H1 (cell line): ENCODE measurements around the gene EIF4A2. TPM values are rescaled to one million over a fixed set of nuclear protein-coding genes. Genes with fewer than 3 reads are reported as not detected.
A peak's percentile ranks its signal among the peaks of the same experiment; 100 is the strongest.

Experiments used
- CTCF ChIA-PET: fragments of 300-600 bp; sonication (Branson Sonifier 250); formaldehyde crosslinking; loops from one replicate; lab custom pipeline; 2021; ENCODE audit not compliant: partially characterized antibody; lab: Charles Lee
- POLR2A ChIA-PET: fragments of 300-600 bp; sonication (Branson Sonifier 250); formaldehyde crosslinking; loops from one replicate; lab custom pipeline; 2021; ENCODE audit warnings: inconsistent platforms; ENCODE audit not compliant: partially characterized antibody; lab: Charles Lee
- DNase-seq, 2 experiments: peaks; one replicate each; pipeline versions ENCODE4 v3.0.0 to v3.0.0-alpha.2; 2010 to 2022; ENCODE audit warnings: low spot score in 2 of 2, low read depth in 1 of 2, mixed read lengths in 1 of 2
- FAIRE-seq: peaks from 2 replicates; lab custom pipeline; 2011; peaks lifted over from hg19 to GRCh38; lab: Jason Lieb, UNC
- H2AFZ ChIP-seq: 2 replicates; pipeline ENCODE4 v1.8.1; 2012; ENCODE audit warnings: low read length, inconsistent platforms
- H2AK5ac ChIP-seq: 2 replicates; pipeline ENCODE4 v1.6.1; 2013; ENCODE audit warnings: low read depth, low read length
- H2BK120ac ChIP-seq: replicated peaks from 2 replicates; pipeline ENCODE3; 2013; ENCODE audit warnings: low read depth, low read length, inconsistent platforms
- H2BK12ac ChIP-seq: 2 replicates; pipeline ENCODE4 v1.6.1; 2013; ENCODE audit warnings: low read depth, low read length
- H2BK15ac ChIP-seq: 2 replicates; pipeline ENCODE4 v1.6.1; 2013; ENCODE audit warnings: low read length
- H2BK20ac ChIP-seq: 2 replicates; pipeline ENCODE4 v1.6.1; 2013; ENCODE audit warnings: low read length
- H2BK5ac ChIP-seq: 2 replicates; pipeline ENCODE4 v1.6.1; 2013; ENCODE audit warnings: low read depth, low read length
- H3K14ac ChIP-seq: 2 replicates; pipeline ENCODE4 v1.6.1; 2013; ENCODE audit warnings: inconsistent platforms; ENCODE audit not compliant: insufficient read length
- H3K18ac ChIP-seq: 2 replicates; pipeline ENCODE4 v1.6.1; 2013; ENCODE audit warnings: low read length; ENCODE audit errors: extremely low read depth
- H3K23ac ChIP-seq: 2 replicates; pipeline ENCODE4 v1.6.1; 2013; ENCODE audit warnings: inconsistent platforms; ENCODE audit not compliant: insufficient read length
- H3K23me2 ChIP-seq: 2 replicates; pipeline ENCODE4 v1.6.1; 2013; ENCODE audit warnings: low read depth, low read length
- H3K27ac ChIP-seq: 2 replicates; pipeline ENCODE4 v1.6.1; 2011; ENCODE audit warnings: low read depth, low read length, inconsistent platforms
- H3K27me3 ChIP-seq, 4 experiments: replicated peaks in 1 of 4; 1 replicate in 1 of 4; 2 replicates in 3 of 4; pipeline versions ENCODE4 v1.6.1 to v1.8.1; 2011 to 2013; ENCODE audit warnings: low read length in 3 of 4, mild to moderate bottlenecking in 3 of 4, inconsistent platforms in 2 of 4, mixed read lengths in 2 of 4, moderate library complexity in 1 of 4; ENCODE audit not compliant: control insufficient read depth in 3 of 4, insufficient read depth in 3 of 4; ENCODE audit errors: extremely low read depth in 1 of 4
- H3K36me3 ChIP-seq, 4 experiments: 2 replicates each; pipeline versions ENCODE4 v1.6.1 to v1.8.1; 2011 to 2013; ENCODE audit warnings: mild to moderate bottlenecking in 4 of 4, low read length in 3 of 4, moderate library complexity in 2 of 4, control low read depth in 1 of 4, inconsistent platforms in 1 of 4; ENCODE audit not compliant: insufficient read depth in 4 of 4, control insufficient read depth in 2 of 4
- H3K4ac ChIP-seq: replicated peaks from 2 replicates; pipeline ENCODE3; 2013; ENCODE audit warnings: low read length, low read depth, mixed read lengths, inconsistent platforms; ENCODE audit not compliant: insufficient read length
- H3K4me1 ChIP-seq, 4 experiments: replicated peaks in 1 of 4; 1 replicate in 1 of 4; 2 replicates in 3 of 4; pipeline versions ENCODE4 v1.6.1 to v1.8.1; 2011 to 2013; ENCODE audit warnings: low read length in 3 of 4, inconsistent platforms in 2 of 4, mixed read lengths in 1 of 4; ENCODE audit not compliant: insufficient read depth in 4 of 4, control insufficient read depth in 3 of 4
- H3K4me2 ChIP-seq, 2 experiments: 2 replicates each; pipeline versions ENCODE4 v1.6.1 to v1.8.1; 2011 to 2013; ENCODE audit warnings: low read depth in 2 of 2, low read length in 2 of 2, control low read depth in 1 of 2, inconsistent platforms in 1 of 2, mild to moderate bottlenecking in 1 of 2; ENCODE audit not compliant: insufficient read depth in 1 of 2
- H3K4me3 ChIP-seq, 4 experiments: fragments of 200-600, 300-600 bp in 1 of 4; sonication (generic), shearing (Covaris generic), sonication (Bioruptor Twin) in 1 of 4; 2 replicates each; pipeline versions ENCODE4 v1.5.1 to v1.8.1; 2011 to 2016; ENCODE audit warnings: low read length in 4 of 4, low read depth in 3 of 4, control low read depth in 2 of 4, inconsistent platforms in 2 of 4, mild to moderate bottlenecking in 2 of 4, mixed read lengths in 1 of 4, moderate library complexity in 1 of 4; ENCODE audit not compliant: insufficient read depth in 2 of 4; ENCODE audit errors: extremely low read depth in 1 of 4
- H3K56ac ChIP-seq: replicated peaks from 2 replicates; pipeline ENCODE3; 2013; ENCODE audit warnings: low read depth, mild to moderate bottlenecking, mixed read lengths, low read length, inconsistent platforms; ENCODE audit not compliant: insufficient read length
- H3K79me1 ChIP-seq: 2 replicates; pipeline ENCODE4 v1.6.1; 2013; ENCODE audit warnings: low read depth, low read length, control low read depth
- H3K79me2 ChIP-seq, 2 experiments: 2 replicates each; pipeline versions ENCODE4 v1.6.1 to v1.8.1; 2012 to 2013; ENCODE audit warnings: low read length in 2 of 2, mild to moderate bottlenecking in 2 of 2, inconsistent platforms in 1 of 2; ENCODE audit not compliant: insufficient read depth in 2 of 2, control insufficient read depth in 1 of 2
- H3K9ac ChIP-seq, 4 experiments: replicated peaks in 1 of 4; 1 replicate in 1 of 4; 2 replicates in 3 of 4; pipeline versions ENCODE4 v1.6.1 to v1.8.1; 2011 to 2013; ENCODE audit warnings: low read depth in 3 of 4, low read length in 3 of 4, control low read depth in 2 of 4, mild to moderate bottlenecking in 2 of 4, moderate library complexity in 2 of 4, inconsistent platforms in 1 of 4; ENCODE audit errors: extremely low read depth in 1 of 4
- H3K9me3 ChIP-seq, 2 experiments: 2 replicates each; pipeline versions ENCODE4 v1.6.1 to v1.8.1; 2012 to 2013; ENCODE audit warnings: mild to moderate bottlenecking in 2 of 2, moderate library complexity in 2 of 2, control low read depth in 1 of 2, inconsistent platforms in 1 of 2, low read depth in 1 of 2, low read length in 1 of 2, mixed read lengths in 1 of 2; ENCODE audit not compliant: insufficient read depth in 2 of 2
- H4K20me1 ChIP-seq, 2 experiments: replicated peaks in 1 of 2; 2 replicates each; pipeline versions ENCODE3 to v1.8.1; 2011 to 2013; ENCODE audit warnings: inconsistent platforms in 2 of 2, low read length in 2 of 2, mild to moderate bottlenecking in 1 of 2; ENCODE audit not compliant: insufficient read depth in 2 of 2, control insufficient read depth in 1 of 2
- H4K5ac ChIP-seq: 2 replicates; pipeline ENCODE4 v1.6.1; 2013; ENCODE audit warnings: low read length, low read depth, mixed read lengths, inconsistent platforms; ENCODE audit not compliant: insufficient read length
- H4K8ac ChIP-seq: 2 replicates; pipeline ENCODE4 v1.8.0; 2013; ENCODE audit warnings: mild to moderate bottlenecking, moderate library complexity, low read length, inconsistent platforms; ENCODE audit not compliant: insufficient read depth; ENCODE audit errors: extremely low read depth
- H4K91ac ChIP-seq: replicated peaks from 2 replicates; pipeline ENCODE3; 2013; ENCODE audit warnings: low read length, mixed read lengths, inconsistent platforms; ENCODE audit not compliant: insufficient read length
- CEBPB ChIP-seq: IDR thresholded peaks from 2 replicates; pipeline ENCODE4 v1.6.1; 2012; ENCODE audit warnings: low read depth, low read length
- SIN3A ChIP-seq, 2 experiments: IDR thresholded peaks in 1 of 2; conservative IDR thresholded peaks in 1 of 2; 2 replicates each; pipeline ENCODE4 v1.6.1; 2011 to 2012; ENCODE audit warnings: low read length in 2 of 2, improper control_type of control experiment in 1 of 2, low read depth in 1 of 2, mild to moderate bottlenecking in 1 of 2
- SP4 ChIP-seq: IDR thresholded peaks from 2 replicates; pipeline ENCODE4 v1.6.1; 2012; ENCODE audit warnings: low read length, inconsistent platforms
- TAF1 ChIP-seq: IDR thresholded peaks from 2 replicates; pipeline ENCODE4 v1.6.1; 2011; ENCODE audit warnings: mild to moderate bottlenecking, low read depth, low read length
- TAF7 ChIP-seq: optimal IDR thresholded peaks from 2 replicates; pipeline ENCODE3; 2011; ENCODE audit warnings: low read depth, mild to moderate bottlenecking, inconsistent platforms, low read length, moderate library complexity, borderline replicate concordance
- WGBS, 2 experiments: shearing (Covaris generic) in 1 of 2; methylation state at CpG; one replicate each; pipeline versions ENCODE4 v1.1.6 to v1.1.7; 2013 to 2015; ENCODE audit warnings: low lambda C conversion rate in 2 of 2, mixed read lengths in 2 of 2, inconsistent platforms in 1 of 2, low coverage in 1 of 2, missing lambda C conversion rate in 1 of 2; ENCODE audit not compliant: insufficient replicate concordance in 2 of 2, insufficient coverage in 1 of 2, insufficient read length in 1 of 2; ENCODE audit errors: extremely low coverage in 1 of 2, missing lambda C conversion rate in 1 of 2; 5-methylcytosine and 5-hydroxymethylcytosine counted together
- polyA plus RNA-seq, 7 experiments: library from polyadenylated mRNA; depleted of rRNA in 3 of 7; stranded (reverse) in 5 of 7; unstranded in 2 of 7; fragments of >200 nt in 5 of 7; fragments of 200-250 nt in 2 of 7; gene quantifications; 1 replicate in 5 of 7; 2 replicates in 1 of 7; 4 replicates in 1 of 7; pipeline versions ENCODE4 v1.2.1 to v1.2.3, GENCODE V29; 2011 to 2013; ENCODE audit warnings: missing spikeins in 2 of 7, mixed read lengths in 2 of 7
- total RNA-seq: library from RNA; stranded (reverse); fragmentation: NEBNext Ultra II Directional; extraction: Animal tissue kit (Norgen Biotek cat#: 25700); gene quantifications from 2 replicates; pipeline ENCODE4 v1.2.1, GENCODE V29; 2021
- TF ChIP-seq, protein P1 (sequence below): IDR thresholded peaks from 2 replicates; pipeline ENCODE4 v1.6.1; 2011; ENCODE audit warnings: low read length, improper control_type of control experiment
- TF ChIP-seq, protein P2 (sequence below): IDR thresholded peaks from 2 replicates; pipeline ENCODE4 v1.6.1; 2012; ENCODE audit warnings: inconsistent platforms

EIF4A2 gene
- total and polyA plus RNA-seq, 2 of the 8 experiments (the other 6 are each of a cell fraction or from before 2014, with no cell fraction given): 527 to 604 TPM

- Histone ChIP-seq H2AFZ (0 out of 2 replicates have a peak overlapping the region, but pooled peaks have one; percentile 37), H3K9me3 (no peaks in the 10 kb centered on the region), H4K5ac (no peak overlapping the region), H4K8ac (no peak overlapping the region), H2BK20ac (no peak overlapping the region), H3K4me3 (no peak overlapping the region), H3K27ac (no peak overlapping the region), H2BK5ac (no peak overlapping the region), H3K79me2 (no peaks in the 10 kb centered on the region), H3K4me2 (no peak overlapping the region), H3K4me1 (peaks cover 2 to 12% (median 7%) of the 10 kb centered on the region in 4 experiments; a peak in 6 of 7 replicates), H2BK12ac (no peak overlapping the region; the same call in 1 of the 2 replicates), H4K91ac (no peak overlapping the region), H3K36me3 (no peaks in the 10 kb centered on the region), H2AK5ac (no peak overlapping the region), H2BK15ac (no peak overlapping the region), H4K20me1 (no peaks in the 10 kb centered on the region), H3K14ac (no peak overlapping the region), H3K79me1 (no peaks in the 10 kb centered on the region), H3K23ac (no peak overlapping the region), H3K56ac (no peak overlapping the region), H3K18ac (no peak overlapping the region), H3K9ac (no peak overlapping the region), H3K4ac (no peak overlapping the region), H2BK120ac (no peak overlapping the region), H3K23me2 (no peaks in the 10 kb centered on the region), H3K27me3 (no peaks in the 10 kb centered on the region)
- ChIA-PET POLR2A (interaction anchor here (3.4 kb wide), 1 partner anchor 40 kb away, joined by 17 read pairs; the partner anchor contains the start of gene EIF4A2), CTCF (interaction anchor here (1.1 to 13.6 kb wide), 4 partner anchors 12 to 141 kb away, joined by 3 to 229 read pairs (median 3); partner anchors contain the start of gene AHSG)
- FAIRE-seq: no peak
- 86% methylated on average over 3 of the region's 3 CpGs; no CpG with 5 or more reads in 1 of the 2 experiments for whole genome bisulfite sequencing, 2 experiments
- no peak for DNase-seq
- no peak for TF ChIP-seq SIN3A (conservative IDR thresholded peaks at IDR 0.05 in 1 of 2, IDR thresholded peaks at IDR 0.05 in 1 of 2; ENCODE audit: low read depth in 1 of 2, low read length in 2 of 2)
- no peak for TF ChIP-seq TAF1
- TF ChIP-seq SP4: no peak
- TF ChIP-seq, protein P1, sequence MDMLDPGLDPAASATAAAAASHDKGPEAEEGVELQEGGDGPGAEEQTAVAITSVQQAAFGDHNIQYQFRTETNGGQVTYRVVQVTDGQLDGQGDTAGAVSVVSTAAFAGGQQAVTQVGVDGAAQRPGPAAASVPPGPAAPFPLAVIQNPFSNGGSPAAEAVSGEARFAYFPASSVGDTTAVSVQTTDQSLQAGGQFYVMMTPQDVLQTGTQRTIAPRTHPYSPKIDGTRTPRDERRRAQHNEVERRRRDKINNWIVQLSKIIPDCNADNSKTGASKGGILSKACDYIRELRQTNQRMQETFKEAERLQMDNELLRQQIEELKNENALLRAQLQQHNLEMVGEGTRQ: no peak
- no peak for TF ChIP-seq TAF7
- TF ChIP-seq, protein P2, sequence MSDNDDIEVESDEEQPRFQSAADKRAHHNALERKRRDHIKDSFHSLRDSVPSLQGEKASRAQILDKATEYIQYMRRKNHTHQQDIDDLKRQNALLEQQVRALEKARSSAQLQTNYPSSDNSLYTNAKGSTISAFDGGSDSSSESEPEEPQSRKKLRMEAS: no peak
- TF ChIP-seq CEBPB: no peak
Measured at GRCh38 chr3:186743666-186744065, 39.7 kb upstream of the EIF4A2 start.
